SK-N-SH (cell line): ENCODE data around the gene ZFAND4. TPM values are rescaled to one million over a fixed set of nuclear protein-coding genes. Genes with fewer than 3 reads are reported as not detected.
"Not testable (repeated sequence)": the region's sequence is repeated elsewhere in the genome, so short reads cannot be mapped to it uniquely, and the experiment has no call there.

Source experiments
- CTCF ChIA-PET: fragments of 300-600, 350-600 bp; formaldehyde crosslinking; extraction: SDS; loops from one replicate; lab custom pipeline; 2021; lab: Yijun Ruan, JAX
- POLR2A ChIA-PET: fragments of 350-600 bp; sonication (Branson Sonifier 250); formaldehyde crosslinking; extraction: SDS; loops from one replicate; lab custom pipeline; 2020; ENCODE audit warnings: antibody characterized with exemption, inconsistent platforms; lab: Yijun Ruan, JAX
- DNase-seq: peaks from one replicate; pipeline ENCODE4 v3.0.0; 2012
- H2AFZ ChIP-seq: fragments of 200-600 bp; sonication (generic); 2 replicates; pipeline ENCODE4 v1.8.1; 2016; ENCODE audit warnings: antibody characterized with exemption, mild to moderate bottlenecking, low read depth
- H3F3A ChIP-seq: fragments of 200-600 bp; sonication (generic); replicated peaks from 2 replicates; pipeline ENCODE3; 2016; ENCODE audit warnings: antibody characterized with exemption, mild to moderate bottlenecking; ENCODE audit not compliant: insufficient read depth
- H3K27ac ChIP-seq, 2 experiments: fragments of 200-500 bp in 1 of 2; fragments of 200-600 bp in 1 of 2; sonication (Bioruptor generic) in 1 of 2; sonication (generic), shearing (Covaris generic) in 1 of 2; 2 replicates each; pipeline versions ENCODE4 v1.5.1 to v1.6.1; 2014 to 2016; ENCODE audit warnings: low read depth in 2 of 2, inconsistent platforms in 1 of 2, low read length in 1 of 2, mild to moderate bottlenecking in 1 of 2, mixed read lengths in 1 of 2
- H3K27me3 ChIP-seq: fragments of 200-600 bp; sonication (generic), shearing (Covaris generic); 2 replicates; pipeline ENCODE4 v1.6.1; 2016; ENCODE audit warnings: mixed run types; ENCODE audit not compliant: insufficient read depth
- H3K36me3 ChIP-seq, 2 experiments: fragments of 200-500 bp in 1 of 2; fragments of 200-600 bp in 1 of 2; sonication (Bioruptor generic) in 1 of 2; sonication (generic) in 1 of 2; replicated peaks in 1 of 2; 2 replicates each; pipeline versions ENCODE3 to v1.5.1; 2014 to 2016; ENCODE audit warnings: low read length in 1 of 2, mild to moderate bottlenecking in 1 of 2; ENCODE audit not compliant: insufficient read depth in 2 of 2, control insufficient read depth in 1 of 2
- H3K4me1 ChIP-seq, 2 experiments: fragments of 200-500 bp in 1 of 2; fragments of 200-600 bp in 1 of 2; sonication (Bioruptor generic) in 1 of 2; sonication (generic), shearing (Covaris generic) in 1 of 2; 2 replicates each; pipeline versions ENCODE4 v1.5.1 to v1.6.1; 2014 to 2016; ENCODE audit warnings: low read depth in 1 of 2, low read length in 1 of 2, mixed run types in 1 of 2; ENCODE audit not compliant: insufficient read depth in 2 of 2, control insufficient read depth in 1 of 2
- H3K4me2 ChIP-seq: fragments of 200-600 bp; sonication (generic), shearing (Covaris generic); 2 replicates; pipeline ENCODE4 v1.6.1; 2017; ENCODE audit warnings: mixed run types
- H3K4me3 ChIP-seq, 2 experiments: fragments of 200-500 bp in 1 of 2; fragments of 200-600 bp in 1 of 2; sonication (Bioruptor generic) in 1 of 2; sonication (generic), shearing (Covaris generic) in 1 of 2; 2 replicates each; pipeline versions ENCODE4 v1.5.1 to v1.8.1; 2014 to 2016; ENCODE audit warnings: low read depth in 2 of 2, inconsistent platforms in 1 of 2, low read length in 1 of 2, mild to moderate bottlenecking in 1 of 2, mixed read lengths in 1 of 2, moderate library complexity in 1 of 2
- H3K79me2 ChIP-seq: fragments of 200-600 bp; sonication (generic); 2 replicates; pipeline ENCODE4 v1.8.1; 2017; ENCODE audit warnings: mild to moderate bottlenecking; ENCODE audit not compliant: insufficient read depth
- H3K9ac ChIP-seq: fragments of 200-600 bp; sonication (generic); 2 replicates; pipeline ENCODE4 v1.6.1; 2017; ENCODE audit warnings: mixed run types
- H3K9me2 ChIP-seq: fragments of 200-600 bp; sonication (generic); 2 replicates; pipeline ENCODE4 v1.6.1; 2017; ENCODE audit warnings: mixed run types
- H3K9me3 ChIP-seq: fragments of 200-600 bp; sonication (generic); 2 replicates; pipeline ENCODE4 v1.6.1; 2017; ENCODE audit warnings: mixed run types, mild to moderate bottlenecking, moderate library complexity
- H4K20me1 ChIP-seq: fragments of 200-600 bp; sonication (generic); 2 replicates; pipeline ENCODE4 v1.6.1; 2017; ENCODE audit warnings: mild to moderate bottlenecking, mixed run types; ENCODE audit not compliant: insufficient read depth
- NRF1 ChIP-seq: IDR thresholded peaks from 2 replicates; pipeline ENCODE4 v1.6.1; 2012; ENCODE audit warnings: low read depth, mild to moderate bottlenecking, low read length
- REST ChIP-seq: IDR thresholded peaks from 2 replicates; pipeline ENCODE4 v1.6.1; 2012; ENCODE audit warnings: mild to moderate bottlenecking, low read depth, low read length, moderate library complexity
- RXRA ChIP-seq: IDR thresholded peaks from 2 replicates; pipeline ENCODE4 v1.4.0; 2012; ENCODE audit warnings: low read depth, mild to moderate bottlenecking, borderline replicate concordance
- TCF12 ChIP-seq: IDR thresholded peaks from 2 replicates; pipeline ENCODE4 v1.4.0; 2012
- USF2 ChIP-seq: fragments of 150-350 bp; IDR thresholded peaks from 2 replicates; pipeline ENCODE4 v1.6.1; 2017; ENCODE audit warnings: antibody characterized with exemption, low read length, low read depth, borderline replicate concordance
- WGBS: methylation state at CpG from one replicate; pipeline ENCODE4 v1.1.6; 2017; ENCODE audit warnings: low lambda C conversion rate; 5-methylcytosine and 5-hydroxymethylcytosine counted together
- polyA plus RNA-seq, 3 experiments: library from polyadenylated mRNA; depleted of rRNA; stranded (reverse); fragments of >200 nt; gene quantifications; 2 replicates each; pipeline ENCODE4 v1.2.3, GENCODE V29; 2012

Gene ZFAND4
- polyA plus RNA-seq, 1 of the 3 experiments (the other 2 are of a cell fraction): 2.0 TPM

GRCh38 chr10:45711223-45711622 is 38.7 kb upstream of the ZFAND4 start:
- H3K9ac ChIP-seq, H3K4me2 ChIP-seq, H3K79me2 ChIP-seq, H4K20me1 ChIP-seq, H3F3A ChIP-seq, H3K36me3 ChIP-seq, H3K27me3 ChIP-seq, DNase-seq, CTCF ChIA-PET, H2AFZ ChIP-seq, H3K4me3 ChIP-seq, H3K9me2 ChIP-seq, H3K9me3 ChIP-seq, POLR2A ChIA-PET, H3K4me1 ChIP-seq, H3K27ac ChIP-seq: not testable (repeated sequence)
- WGBS: 79% methylated on average over 2 of the region's 5 CpGs

GRCh38 chr10:45710200-45710796 is 37.7 kb upstream of the ZFAND4 start:
- DNase-seq, H3K27me3 ChIP-seq, H3K9ac ChIP-seq, H2AFZ ChIP-seq, H3K79me2 ChIP-seq, H3K27ac ChIP-seq, H3K4me1 ChIP-seq, H3K4me3 ChIP-seq, H3K9me2 ChIP-seq, H3F3A ChIP-seq, POLR2A ChIA-PET, H4K20me1 ChIP-seq, H3K4me2 ChIP-seq, H3K36me3 ChIP-seq, H3K9me3 ChIP-seq, CTCF ChIA-PET: not testable (repeated sequence)
- WGBS: 53% methylated on average over 3 of the region's 3 CpGs

GRCh38 chr10:45678467-45678866 is 5.9 kb upstream of the ZFAND4 start:
- H3K79me2 ChIP-seq, DNase-seq, H3K4me1 ChIP-seq, H3K4me3 ChIP-seq, H3K9ac ChIP-seq, POLR2A ChIA-PET, H3K27me3 ChIP-seq, H2AFZ ChIP-seq, H3K4me2 ChIP-seq, H3K9me2 ChIP-seq, H3K9me3 ChIP-seq, H3K36me3 ChIP-seq, H3K27ac ChIP-seq, H4K20me1 ChIP-seq, CTCF ChIA-PET, H3F3A ChIP-seq: not testable (repeated sequence)
- WGBS: 76% methylated on average over 11 of the region's 14 CpGs

- Histone ChIP-seq H3K9me3 (no peaks in the 10 kb centered on the region), H3F3A (peaks cover 3% of the 10 kb centered on the region), H3K27me3 (no peaks in the 10 kb centered on the region), H3K27ac (no peak overlapping the region), H3K79me2 (peaks cover 13% of the 10 kb centered on the region; the same call in 1 of the 2 replicates), H3K9me2 (no peaks in the 10 kb centered on the region), H3K4me3 (no peak overlapping the region), H4K20me1 (no peaks in the 10 kb centered on the region), H3K4me2 (no peak overlapping the region), H3K4me1 (peaks cover 0 to 5% of the 10 kb centered on the region in 2 experiments; a peak in 1 of 4 replicates), H3K9ac (no peak overlapping the region), H2AFZ (no peak overlapping the region), H3K36me3 (no peaks in the 10 kb centered on the region)
- 80% methylated on average over 8 of the region's 8 CpGs for WGBS
- ChIA-PET CTCF (no interaction called here), POLR2A (no interaction called here)
- DNase-seq: no peak
- TF ChIP-seq REST: no peak
- no peak for TF ChIP-seq TCF12
- TF ChIP-seq RXRA: no peak
- no peak for TF ChIP-seq NRF1
- TF ChIP-seq USF2: no peak
Observed at GRCh38 chr10:45675388-45675787, 2.8 kb upstream of the ZFAND4 start.
